Uterus (tissue), 4 donors: ENCODE measurements around the gene FAM209A. TPM values are rescaled to one million over a fixed set of nuclear protein-coding genes. Genes with fewer than 3 reads are reported as not detected.
"Not testable (repeated sequence)": the region's sequence is repeated elsewhere in the genome, so short reads cannot be mapped to it uniquely, and the experiment has no call there.

Source experiments
- DNase-seq, 2 donors: peaks; one replicate each; pipeline ENCODE4 v3.0.0-alpha.2; 2019 to 2020
- H3K27ac ChIP-seq, 2 donors: fragments of 200-600 bp; sonication (generic); 1 replicate in 1 of 2; 2 replicates in 1 of 2; pipeline ENCODE4 v1.5.1; 2016 to 2018
- H3K27me3 ChIP-seq, 2 donors: fragments of 200-600 bp; sonication (generic); one replicate each; pipeline ENCODE4 v1.5.1; 2018 to 2019; ENCODE audit warnings: control low read depth in 1 of 2
- H3K36me3 ChIP-seq, 2 donors: fragments of 200-600 bp; sonication (generic); one replicate each; pipeline ENCODE4 v1.5.1; 2019; ENCODE audit warnings: control low read depth in 1 of 2
- H3K4me1 ChIP-seq, 2 donors: fragments of 200-600 bp; sonication (generic); one replicate each; pipeline ENCODE4 v1.5.1; 2018 to 2019; ENCODE audit warnings: control low read depth in 1 of 2
- H3K4me3 ChIP-seq, 2 donors: fragments of 200-600 bp; sonication (generic); 1 replicate in 1 of 2; 2 replicates in 1 of 2; pipeline ENCODE4 v1.5.1; 2018 to 2019; ENCODE audit warnings: mild to moderate bottlenecking in 1 of 2
- H3K9me3 ChIP-seq, 2 donors: fragments of 200-600 bp; sonication (generic); one replicate each; pipeline ENCODE4 v1.5.1; 2019; ENCODE audit warnings: control low read depth in 1 of 2
- POLR2A ChIP-seq, 2 donors: fragments of 450-650 bp; IDR thresholded peaks; one replicate each; pipeline ENCODE4 v1.6.1; 2016; ENCODE audit warnings: antibody characterized with exemption in 2 of 2, mild to moderate bottlenecking in 1 of 2, moderate library complexity in 1 of 2
- intact Hi-C: fragments of 100-400 bp; cut with DNase I; formaldehyde crosslinking; loops from one replicate; pipeline ENCODE4 v1.15.1; 2023; ENCODE audit warnings: low total_unique reads
- total RNA-seq, 4 donors: library from RNA; depleted of rRNA in 3 of 4; stranded (reverse); fragments of >200 nt in 3 of 4; gene quantifications; one replicate each; pipeline versions ENCODE4 v1.1.0 to v1.2.4, GENCODE V29; 2014 to 2023
- TF ChIP-seq, protein P1 (sequence below), 4 experiments: fragments of 200-600 bp in 2 of 4; fragments of 450-650 bp in 2 of 4; sonication (generic) in 2 of 4; IDR thresholded peaks; one replicate each; pipeline ENCODE4 v1.5.1; 2016 to 2019; ENCODE audit warnings: antibody characterized with exemption in 4 of 4, mild to moderate bottlenecking in 2 of 4, moderate library complexity in 1 of 4
- donor health status: DM: yes; HTN: yes; CAD: no.

FAM209A gene
- total RNA-seq, 4 donors from 2014 or later = 0.76 TPM; not detected in 3

DNA sequence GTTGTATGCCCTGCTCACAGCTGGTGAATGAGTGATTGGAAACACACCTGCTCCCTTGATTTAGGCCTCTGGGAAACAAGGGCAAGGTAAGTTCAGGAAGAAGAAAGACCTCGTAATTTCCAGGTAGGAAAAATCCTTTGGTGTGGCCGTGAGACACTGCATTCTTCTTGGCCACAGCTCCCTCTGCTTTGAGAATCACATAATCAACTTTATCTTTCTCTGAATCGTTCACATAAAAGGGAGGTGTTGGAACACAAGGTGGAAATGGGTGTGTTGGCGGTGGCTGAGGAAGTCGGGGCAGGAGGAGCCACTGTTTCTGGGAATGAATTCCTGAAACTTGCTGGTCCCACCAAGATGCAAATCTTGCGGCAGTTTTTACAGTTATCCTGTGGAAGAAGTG lies 34.4 kb downstream of the FAM209A start:
- no peaks in the 10 kb centered on the region for H3K4me1 ChIP-seq
- H3K9me3 ChIP-seq = no peaks in the 10 kb centered on the region
- DNase-seq = peak in 1 of 2 donors; percentile 16
- no peak for TF ChIP-seq POLR2A (IDR thresholded peaks at IDR 0.05)
- TF ChIP-seq, protein P1, sequence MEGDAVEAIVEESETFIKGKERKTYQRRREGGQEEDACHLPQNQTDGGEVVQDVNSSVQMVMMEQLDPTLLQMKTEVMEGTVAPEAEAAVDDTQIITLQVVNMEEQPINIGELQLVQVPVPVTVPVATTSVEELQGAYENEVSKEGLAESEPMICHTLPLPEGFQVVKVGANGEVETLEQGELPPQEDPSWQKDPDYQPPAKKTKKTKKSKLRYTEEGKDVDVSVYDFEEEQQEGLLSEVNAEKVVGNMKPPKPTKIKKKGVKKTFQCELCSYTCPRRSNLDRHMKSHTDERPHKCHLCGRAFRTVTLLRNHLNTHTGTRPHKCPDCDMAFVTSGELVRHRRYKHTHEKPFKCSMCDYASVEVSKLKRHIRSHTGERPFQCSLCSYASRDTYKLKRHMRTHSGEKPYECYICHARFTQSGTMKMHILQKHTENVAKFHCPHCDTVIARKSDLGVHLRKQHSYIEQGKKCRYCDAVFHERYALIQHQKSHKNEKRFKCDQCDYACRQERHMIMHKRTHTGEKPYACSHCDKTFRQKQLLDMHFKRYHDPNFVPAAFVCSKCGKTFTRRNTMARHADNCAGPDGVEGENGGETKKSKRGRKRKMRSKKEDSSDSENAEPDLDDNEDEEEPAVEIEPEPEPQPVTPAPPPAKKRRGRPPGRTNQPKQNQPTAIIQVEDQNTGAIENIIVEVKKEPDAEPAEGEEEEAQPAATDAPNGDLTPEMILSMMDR (IDR thresholded peaks at IDR 0.05) = no peak
- intact Hi-C loops = no loop called here
- H3K27me3 ChIP-seq = no peaks in the 10 kb centered on the region
- no peaks in the 10 kb centered on the region for H3K36me3 ChIP-seq
- H3K4me3 ChIP-seq = no peak overlapping the region
- no peak overlapping the region for H3K27ac ChIP-seq

DNA sequence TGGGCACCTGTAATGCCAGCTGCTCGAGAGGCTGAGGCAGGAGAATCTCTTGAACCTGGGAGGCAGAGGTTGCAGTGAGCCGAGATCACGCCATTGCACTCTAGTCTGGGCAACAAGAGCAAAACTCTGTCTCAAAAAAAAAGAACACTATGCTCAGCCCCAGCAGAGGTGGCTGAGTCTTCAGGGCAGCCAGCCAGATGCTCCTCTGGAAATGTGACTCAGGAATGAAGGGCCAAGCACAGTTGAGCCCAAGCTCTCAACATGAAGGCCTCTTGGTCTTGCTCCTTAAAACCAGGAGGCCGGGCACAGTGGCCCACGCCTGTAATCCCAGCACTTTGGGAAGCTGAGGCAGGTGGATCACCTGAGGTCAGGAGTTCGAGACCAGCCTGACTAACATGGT lies 40.0 kb downstream of the FAM209A start:
- H3K36me3 ChIP-seq, H3K4me1 ChIP-seq, H3K9me3 ChIP-seq, intact Hi-C loops, H3K27me3 ChIP-seq, H3K4me3 ChIP-seq, H3K27ac ChIP-seq, DNase-seq: not testable (repeated sequence)

DNA sequence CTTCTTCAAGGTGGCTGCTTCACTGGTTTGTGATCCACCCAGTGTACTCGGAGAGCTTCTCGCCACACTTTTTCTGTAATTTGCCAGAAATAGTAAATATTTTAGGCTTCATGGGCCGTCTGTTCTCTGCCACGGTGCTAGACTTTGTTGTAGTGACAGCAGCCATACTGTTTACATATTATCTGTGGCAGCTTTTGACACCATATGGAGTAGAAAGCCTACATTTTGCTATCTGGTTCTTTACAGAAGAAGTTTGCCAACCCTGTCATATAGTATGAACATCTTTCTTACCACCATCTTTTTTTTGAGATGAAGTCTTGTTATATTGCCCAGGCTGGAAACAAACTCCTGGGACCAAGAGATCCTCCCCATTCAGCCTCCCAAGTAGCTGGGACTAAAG lies 41.0 kb downstream of the FAM209A start:
- H3K27me3 ChIP-seq = no peaks in the 10 kb centered on the region
- no peak overlapping the region for H3K4me3 ChIP-seq
- DNase-seq = no peak
- H3K9me3 ChIP-seq = no peaks in the 10 kb centered on the region
- no peak for TF ChIP-seq POLR2A (IDR thresholded peaks at IDR 0.05)
- TF ChIP-seq, protein P1 (IDR thresholded peaks at IDR 0.05) = no peak
- no peaks in the 10 kb centered on the region for H3K36me3 ChIP-seq
- intact Hi-C loops = no loop called here
- no peaks in the 10 kb centered on the region for H3K4me1 ChIP-seq
- no peak overlapping the region for H3K27ac ChIP-seq

DNA sequence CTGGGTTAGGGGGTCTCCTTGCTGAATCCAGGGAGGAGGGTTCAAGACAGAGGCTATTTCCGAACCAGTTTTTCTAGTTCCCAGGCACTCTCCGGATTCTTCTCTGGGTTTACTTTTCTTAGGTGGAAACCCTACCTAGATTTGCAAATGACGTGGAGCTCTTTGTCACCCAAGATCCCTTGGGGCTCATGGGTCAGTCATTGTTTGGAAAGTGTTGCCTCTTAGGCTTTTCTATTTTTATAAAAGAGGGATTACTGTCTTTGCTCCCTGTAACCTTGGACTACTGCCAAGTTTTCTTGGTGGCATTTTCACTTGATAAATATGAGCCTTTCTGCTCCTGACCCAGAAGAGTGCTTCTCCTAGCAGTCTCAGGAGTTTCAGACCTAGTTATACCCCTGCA lies 42.1 kb downstream of the FAM209A start:
- TF ChIP-seq, protein P1 (IDR thresholded peaks at IDR 0.05) = no peak
- TF ChIP-seq POLR2A (IDR thresholded peaks at IDR 0.05) = no peak
- H3K4me1 ChIP-seq = no peaks in the 10 kb centered on the region
- no peak overlapping the region for H3K27ac ChIP-seq
- no peaks in the 10 kb centered on the region for H3K27me3 ChIP-seq
- H3K4me3 ChIP-seq = no peak overlapping the region
- H3K9me3 ChIP-seq = no peaks in the 10 kb centered on the region
- intact Hi-C loops = no loop called here
- H3K36me3 ChIP-seq = no peaks in the 10 kb centered on the region
- DNase-seq = no peak

DNA sequence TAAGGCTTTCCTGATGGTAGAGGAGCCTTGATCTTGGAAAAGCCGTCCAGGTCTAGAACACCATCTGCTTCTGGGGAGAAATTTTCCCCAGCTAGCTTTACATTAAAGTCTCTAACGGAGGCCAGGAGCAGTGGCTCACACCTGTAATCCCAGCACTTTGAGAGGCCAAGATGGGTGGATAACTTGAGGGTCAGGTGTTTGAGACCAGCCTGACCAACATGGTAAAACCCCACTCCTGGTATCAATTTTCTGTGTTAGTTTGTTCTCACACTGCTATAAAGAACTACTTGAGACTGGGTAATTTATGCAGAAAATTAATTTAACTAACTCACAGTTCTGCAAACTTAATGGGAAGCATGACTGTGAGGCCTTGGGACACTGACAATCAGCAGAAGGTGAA lies 46.3 kb downstream of the FAM209A start:
- TF ChIP-seq POLR2A (IDR thresholded peaks at IDR 0.05) = no peak
- intact Hi-C loops = no loop called here
- no peaks in the 10 kb centered on the region for H3K36me3 ChIP-seq
- DNase-seq = no peak
- no peaks in the 10 kb centered on the region for H3K4me1 ChIP-seq
- no peak overlapping the region for H3K27ac ChIP-seq
- H3K4me3 ChIP-seq = no peak overlapping the region
- H3K9me3 ChIP-seq = no peaks in the 10 kb centered on the region
- H3K27me3 ChIP-seq = no peaks in the 10 kb centered on the region

DNA sequence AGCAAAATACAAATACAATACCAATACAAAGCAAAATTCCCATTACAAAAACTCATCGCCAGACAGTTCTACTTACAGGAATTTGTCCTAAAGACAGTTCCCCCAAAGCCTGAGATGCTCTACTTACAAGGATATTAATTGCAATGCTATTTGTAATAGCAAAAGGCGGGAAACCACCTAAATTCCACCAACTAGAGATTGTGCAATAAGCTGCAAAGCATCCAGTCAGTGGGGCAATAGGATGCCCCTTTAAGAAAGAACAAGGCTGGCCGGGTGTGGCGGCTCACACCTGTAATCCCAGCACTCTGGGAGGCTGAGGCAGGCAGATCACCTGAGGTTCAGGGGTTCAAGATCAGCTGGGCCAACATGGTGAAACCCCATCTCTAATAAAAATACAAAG lies 47.6 kb downstream of the FAM209A start:
- no peaks in the 10 kb centered on the region for H3K27me3 ChIP-seq
- no peaks in the 10 kb centered on the region for H3K9me3 ChIP-seq
- no peak overlapping the region for H3K4me3 ChIP-seq
- no peaks in the 10 kb centered on the region for H3K4me1 ChIP-seq
- no peak for DNase-seq
- no peak overlapping the region for H3K27ac ChIP-seq
- no peaks in the 10 kb centered on the region for H3K36me3 ChIP-seq
- no peak for TF ChIP-seq POLR2A (IDR thresholded peaks at IDR 0.05)
- TF ChIP-seq, protein P1 (IDR thresholded peaks at IDR 0.05) = no peak
- intact Hi-C loops = no loop called here
